HG03354 (cell line): ENCODE measurements around the gene FAM186B.

Source experiments
- ATAC-seq: cut with Tn5 transposase; IDR thresholded peaks from one replicate; pipeline ENCODE4 v1.9.1; 2021; ENCODE audit warnings: mild to moderate bottlenecking; ENCODE audit not compliant: unreplicated experiment, poor library complexity, severe bottlenecking

The FAM186B gene

DNA sequence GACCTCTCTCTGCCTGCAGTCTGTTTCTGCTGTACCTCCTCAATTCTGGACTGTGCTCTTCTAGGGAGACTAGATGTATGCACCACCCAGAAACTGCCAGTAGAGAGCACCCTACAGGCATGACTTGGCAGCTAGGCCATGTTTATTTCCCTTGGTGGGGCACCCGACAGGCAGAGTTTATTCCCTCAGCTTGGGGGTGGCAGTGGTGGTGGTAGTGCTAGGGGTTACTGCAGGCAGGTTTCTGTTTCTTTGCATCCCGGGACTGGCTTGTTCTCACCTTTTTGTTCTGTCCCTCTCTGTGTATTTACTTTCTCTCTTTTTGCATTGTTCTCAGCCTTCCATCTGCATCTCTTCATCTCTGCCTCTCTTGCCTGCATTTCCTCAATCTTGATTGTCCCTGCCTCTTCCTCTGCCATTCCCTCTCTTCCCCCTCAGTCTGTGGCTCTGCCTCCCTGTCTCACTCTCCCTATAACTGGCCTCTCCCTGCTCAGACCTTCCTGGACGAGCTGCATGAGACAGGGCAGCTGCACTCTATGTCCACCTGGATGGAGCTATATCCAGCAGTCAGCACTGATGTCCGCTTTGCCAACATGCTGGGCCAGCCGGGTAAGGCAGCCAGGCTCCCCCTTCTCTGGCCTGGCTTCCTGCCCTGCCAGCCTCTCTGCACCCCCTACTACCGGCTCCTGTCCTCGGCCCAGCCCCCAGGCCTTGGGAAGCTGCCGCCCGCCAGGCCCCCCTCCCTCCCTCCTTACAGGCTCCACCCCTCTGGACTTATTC is 31.7 kb upstream of the FAM186B start:
- no peak for ATAC-seq

DNA sequence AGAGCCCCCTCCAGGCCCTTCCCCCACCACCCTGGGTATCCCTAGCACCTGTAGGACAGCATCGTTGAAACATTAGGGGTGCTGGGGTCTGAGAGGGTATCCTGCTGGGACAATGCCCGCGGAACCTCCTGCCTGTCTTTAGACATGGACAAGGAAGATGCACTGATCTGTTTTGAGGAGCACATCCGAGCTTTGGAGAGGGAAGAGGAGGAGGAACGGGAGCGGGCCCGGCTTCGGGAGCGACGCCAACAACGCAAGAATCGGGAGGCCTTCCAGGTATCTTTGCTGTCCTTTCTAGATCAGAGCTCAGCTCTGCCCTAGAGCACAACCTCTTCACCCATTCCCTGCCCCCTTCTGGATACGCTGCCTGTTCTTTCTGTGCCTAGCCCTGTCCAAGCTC is 31.1 kb upstream of the FAM186B start:
- no peak for ATAC-seq

GRCh38 chr12:49635656-49636055 is 30.2 kb upstream of the FAM186B start:
- ATAC-seq: no peak

DNA sequence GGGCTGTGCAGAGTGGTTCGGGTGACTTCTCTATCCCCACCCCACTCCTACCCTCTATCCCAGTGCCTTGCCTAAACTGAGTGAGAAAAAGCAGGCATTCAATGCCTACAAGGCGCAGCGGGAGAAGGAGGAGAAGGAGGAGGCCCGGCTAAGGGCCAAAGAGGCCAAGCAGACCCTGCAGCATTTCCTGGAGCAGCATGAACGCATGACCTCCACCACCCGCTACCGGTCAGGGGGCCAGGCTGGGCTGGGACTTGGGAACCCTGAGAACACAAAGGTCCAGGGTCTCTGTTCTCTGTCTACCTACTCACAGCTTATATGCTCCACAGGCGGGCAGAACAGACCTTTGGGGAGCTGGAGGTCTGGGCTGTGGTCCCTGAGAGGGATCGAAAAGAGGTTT is 29.6 kb upstream of the FAM186B start:
- no peak for ATAC-seq

DNA sequence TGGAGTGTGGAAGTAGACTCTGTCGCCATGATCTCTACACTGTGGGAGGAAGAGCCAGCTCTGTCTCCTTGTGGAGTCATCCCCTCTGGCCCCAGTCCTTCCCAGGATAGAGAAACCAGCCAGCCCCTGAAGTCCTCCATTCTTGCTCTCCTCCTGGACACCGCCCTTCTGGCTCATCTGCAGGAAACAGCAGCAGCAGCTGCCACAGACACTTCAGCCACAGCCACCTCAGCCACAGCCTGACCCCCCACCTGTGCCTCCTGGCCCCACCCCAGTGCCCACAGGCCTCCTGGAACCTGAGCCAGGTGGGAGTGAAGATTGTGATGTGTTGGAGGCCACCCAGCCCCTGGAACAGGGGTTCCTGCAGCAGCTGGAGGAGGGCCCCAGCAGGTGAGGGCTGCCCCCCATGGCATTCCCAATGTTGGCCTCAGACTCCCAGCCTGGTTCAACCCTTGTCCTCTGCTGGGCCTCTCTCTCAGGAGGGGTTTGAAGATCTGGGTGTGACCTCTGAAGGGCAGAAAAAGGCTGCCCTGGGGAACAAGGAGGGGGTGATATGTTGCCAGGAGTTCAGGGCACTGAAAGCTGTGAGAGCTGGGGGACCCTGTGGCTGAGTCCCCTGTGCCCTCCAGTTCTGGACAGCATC is 28.4 kb upstream of the FAM186B start:
- no peak for ATAC-seq

GRCh38 chr12:49632986-49633702 is 27.7 kb upstream of the FAM186B start:
- ATAC-seq: no peak

DNA sequence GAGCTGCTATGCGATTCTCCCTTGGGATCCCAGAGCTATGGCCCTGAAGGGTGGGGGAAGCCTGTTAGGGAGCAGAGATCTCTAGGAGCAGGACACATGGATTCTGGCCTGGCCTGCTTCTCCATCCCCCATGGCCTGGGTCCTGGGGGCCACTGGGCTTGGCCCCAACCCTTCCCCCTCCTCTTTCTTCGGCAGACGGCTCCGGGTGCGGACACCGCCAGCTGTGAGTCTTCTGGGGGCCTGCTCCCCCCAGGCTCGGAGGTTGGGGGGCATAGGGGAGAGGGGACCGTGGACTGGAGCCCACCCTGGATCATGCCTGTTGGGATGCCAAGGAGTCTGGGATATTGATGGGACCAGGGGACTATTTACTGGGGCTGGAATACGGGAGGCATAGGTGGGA is 27.0 kb upstream of the FAM186B start:
- ATAC-seq: no peak

DNA sequence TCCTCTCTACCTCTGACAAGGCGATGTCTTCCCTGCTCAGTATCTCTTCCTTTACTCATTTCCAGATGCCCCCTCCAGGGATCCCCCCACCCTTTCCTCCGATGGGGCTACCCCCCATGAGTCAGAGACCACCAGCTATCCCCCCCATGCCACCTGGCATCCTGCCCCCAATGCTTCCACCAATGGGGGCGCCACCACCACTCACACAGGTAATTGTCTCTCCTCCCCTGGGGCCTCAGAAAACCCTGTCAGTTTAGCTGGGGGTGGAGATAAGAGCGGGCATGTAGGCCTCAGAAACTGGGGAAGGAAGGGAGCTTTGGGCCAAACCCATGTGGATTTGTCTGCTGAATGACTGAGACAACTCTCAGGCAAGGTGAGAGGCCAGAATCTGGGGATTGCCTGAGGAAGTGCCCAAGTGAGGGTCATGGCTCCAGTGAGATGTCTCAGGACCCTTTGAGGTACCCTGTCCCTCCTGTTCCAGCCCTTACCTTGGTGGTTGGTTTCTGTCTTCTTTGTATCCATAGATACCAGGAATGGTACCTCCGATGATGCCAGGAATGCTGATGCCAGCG is 26.0 kb upstream of the FAM186B start:
- no peak for ATAC-seq

GRCh38 chr12:49627752-49628360 is 22.4 kb upstream of the FAM186B start:
- ATAC-seq: no peak

- ATAC-seq: no peak
Measured at GRCh38 chr12:49626836-49627235, 21.4 kb upstream of the FAM186B start.

- no peak for ATAC-seq
Measured at GRCh38 chr12:49626169-49626835, 20.9 kb upstream of the FAM186B start.

DNA sequence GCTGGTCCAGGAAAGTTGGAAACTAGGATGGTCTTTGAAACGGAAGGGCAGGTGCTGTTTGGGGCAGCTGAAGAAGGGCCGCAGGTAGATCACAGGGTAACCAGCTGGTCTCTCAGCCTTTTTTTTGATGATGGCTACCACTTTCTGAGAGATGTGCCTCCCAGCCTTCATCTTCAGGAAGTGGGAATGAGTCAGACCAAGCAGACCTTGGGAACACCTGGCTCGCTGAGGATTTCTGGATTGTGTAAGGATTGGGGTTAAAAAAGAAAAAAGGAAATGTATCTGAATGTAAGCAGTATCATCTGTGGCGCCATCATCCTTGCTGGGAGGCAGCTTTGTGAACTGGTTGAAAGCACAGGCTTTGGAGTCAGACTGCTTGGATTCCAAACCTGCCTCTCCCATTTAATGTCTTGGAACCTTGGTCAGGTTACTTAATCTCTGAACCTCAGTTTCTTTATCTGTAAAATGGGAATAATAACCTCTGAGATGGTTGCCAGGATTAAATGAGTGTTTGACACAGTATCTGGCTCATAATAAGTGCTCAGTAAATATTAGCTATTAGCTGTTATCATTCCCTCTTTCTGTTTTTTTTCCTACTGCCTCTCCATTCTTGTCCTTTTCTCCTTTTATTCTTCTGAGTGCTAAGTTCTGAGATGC is 19.6 kb upstream of the FAM186B start:
- no peak for ATAC-seq

DNA sequence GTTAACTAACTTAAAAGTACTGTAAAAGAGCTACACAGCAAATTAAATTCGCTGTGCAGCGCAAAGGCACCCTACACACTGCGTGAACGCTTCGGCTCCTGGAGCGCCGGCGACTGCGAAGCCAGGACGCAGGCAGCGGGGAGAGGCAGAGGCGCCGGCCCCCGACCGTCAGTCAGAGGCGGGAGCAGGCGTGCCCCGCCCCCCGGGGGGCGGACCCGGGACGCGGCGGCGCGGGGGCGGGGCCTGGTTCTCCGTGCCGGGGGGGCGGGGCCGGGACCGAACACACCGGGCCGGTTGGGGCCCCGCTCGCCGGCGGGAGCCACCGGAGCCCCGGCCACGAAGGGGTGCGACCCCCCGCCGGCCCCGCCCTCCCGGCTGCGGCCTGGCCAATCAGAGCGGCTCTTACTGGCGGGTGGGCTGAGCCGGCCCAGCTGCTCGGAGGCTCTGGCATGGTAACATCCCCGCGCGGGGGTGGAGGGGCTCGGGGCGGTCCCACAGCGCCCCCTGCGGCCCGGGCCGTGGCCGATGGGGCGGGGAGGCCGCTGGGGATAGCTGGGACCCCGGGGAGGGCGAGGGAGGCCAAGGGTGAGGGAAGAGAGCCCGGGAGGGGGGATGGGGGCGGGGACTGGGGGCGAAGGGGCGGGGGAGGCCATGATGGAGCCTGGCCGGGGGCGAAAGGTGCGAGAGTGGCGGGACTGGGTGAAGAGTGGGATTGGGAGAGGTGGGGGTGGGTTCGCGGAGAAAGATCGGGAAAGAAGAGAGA is 17.9 kb upstream of the FAM186B start, which contains the start of gene PRPF40B:
PRPF40B (plus strand) TSS at position 420 of the 763 bp plus-strand sequence; CDS start at position 450, 30 bp downstream.
- ATAC-seq: peak; percentile 81

- peak; percentile 41 for ATAC-seq
Measured at GRCh38 chr12:49622501-49623141, 17.2 kb upstream of the FAM186B start.

- no peak for ATAC-seq
Measured at GRCh38 chr12:49621651-49622500, 16.4 kb upstream of the FAM186B start.

DNA sequence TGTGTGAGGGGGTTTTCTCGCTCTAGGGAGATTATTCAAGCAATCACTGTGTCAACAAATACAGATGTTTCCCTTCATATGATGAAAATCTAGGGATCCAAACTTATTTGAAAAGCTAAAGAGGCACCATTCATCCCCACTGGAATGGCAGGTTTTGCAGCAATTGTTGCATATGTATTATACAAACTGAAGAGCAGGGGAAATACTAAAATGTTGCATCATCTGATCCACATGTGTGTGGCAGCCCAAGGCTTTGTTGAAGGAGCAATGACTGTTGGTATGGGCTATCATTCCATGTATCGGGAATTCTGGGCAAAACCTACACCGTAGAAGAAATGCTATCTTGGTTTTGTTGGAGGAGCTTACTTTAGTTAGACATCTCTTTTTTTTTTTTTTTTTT is 13.8 kb upstream of the FAM186B start:
- no peak for ATAC-seq

DNA sequence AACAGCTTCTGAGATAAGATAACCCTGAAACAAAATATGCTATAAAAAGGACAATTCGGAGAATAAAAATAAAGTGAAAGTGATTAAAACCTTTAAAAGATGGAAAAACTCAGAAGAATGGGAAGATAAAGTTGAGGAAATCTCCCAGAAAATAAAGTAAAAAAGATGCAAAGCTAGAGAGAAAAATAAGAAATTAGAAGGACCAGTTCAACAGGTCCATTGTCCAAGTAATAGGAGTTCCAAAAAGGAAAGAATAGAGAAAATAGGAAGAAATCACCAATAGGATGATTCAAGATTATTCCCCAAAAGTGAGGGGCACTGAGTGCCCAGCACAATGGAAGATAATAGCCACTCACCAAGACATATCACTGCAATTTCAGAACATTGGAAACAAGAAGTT is 13.1 kb upstream of the FAM186B start:
- ATAC-seq: no peak
